WTC11 (cell line): ENCODE measurements around the gene EPDR1.

Experiments
- AFF4 ChIP-seq: sonication (generic); formaldehyde crosslinking; IDR thresholded peaks from 2 replicates; pipeline ENCODE4 v1.8.1; 2023; ENCODE audit warnings: mild to moderate bottlenecking, missing genetic modification reagents, borderline replicate concordance
- ATF6 ChIP-seq: sonication (generic); formaldehyde crosslinking; IDR thresholded peaks from 2 replicates; pipeline ENCODE4 v1.8.1; 2023; ENCODE audit warnings: mild to moderate bottlenecking, missing genetic modification reagents
- CREM ChIP-seq: sonication (generic); formaldehyde crosslinking; IDR thresholded peaks from 2 replicates; pipeline ENCODE4 v1.8.1; 2022; ENCODE audit warnings: mild to moderate bottlenecking, missing genetic modification reagents, moderate library complexity
- CTCF ChIP-seq: fragments of 200-600 bp; IDR thresholded peaks from 2 replicates; pipeline ENCODE4 v1.8.0; 2022; ENCODE audit warnings: antibody characterized with exemption
- E2F1 ChIP-seq: sonication (generic); formaldehyde crosslinking; IDR thresholded peaks from 2 replicates; pipeline ENCODE4 v1.8.0; 2022; ENCODE audit warnings: mild to moderate bottlenecking, missing genetic modification reagents
- IRF1 ChIP-seq: sonication (generic); formaldehyde crosslinking; IDR thresholded peaks from 2 replicates; pipeline ENCODE4 v1.8.0; 2023; ENCODE audit warnings: missing genetic modification reagents
- PREB ChIP-seq: sonication (generic); formaldehyde crosslinking; IDR thresholded peaks from 2 replicates; pipeline ENCODE4 v1.8.1; 2022; ENCODE audit warnings: mild to moderate bottlenecking, missing genetic modification reagents, moderate library complexity, borderline replicate concordance
- SP1 ChIP-seq: sonication (generic); formaldehyde crosslinking; conservative IDR thresholded peaks from 2 replicates; pipeline ENCODE4 v1.8.1; 2022; ENCODE audit warnings: missing genetic modification reagents
- STAT6 ChIP-seq: sonication (generic); formaldehyde crosslinking; conservative IDR thresholded peaks from 2 replicates; pipeline ENCODE4 v1.8.1; 2023; ENCODE audit warnings: mild to moderate bottlenecking, low read depth, missing genetic modification reagents, moderate library complexity

- no peak for TF ChIP-seq STAT6 (CRISPR knock-in tag)
- TF ChIP-seq SP1 (CRISPR knock-in tag), result no peak
- no peak for TF ChIP-seq E2F1 (CRISPR knock-in tag)
- TF ChIP-seq CREM (CRISPR knock-in tag), result no peak
- TF ChIP-seq CTCF, result no peak
- TF ChIP-seq IRF1, result no peak
- TF ChIP-seq PREB (CRISPR knock-in tag), result no peak
- TF ChIP-seq ATF6 (CRISPR knock-in tag), result no peak
- TF ChIP-seq AFF4 (CRISPR knock-in tag), result no peak
Observed at GRCh38 chr7:37945336-37945735, 24.9 kb downstream of the EPDR1 start.
